ENCODE data around the gene ARHGAP42.

DNA sequence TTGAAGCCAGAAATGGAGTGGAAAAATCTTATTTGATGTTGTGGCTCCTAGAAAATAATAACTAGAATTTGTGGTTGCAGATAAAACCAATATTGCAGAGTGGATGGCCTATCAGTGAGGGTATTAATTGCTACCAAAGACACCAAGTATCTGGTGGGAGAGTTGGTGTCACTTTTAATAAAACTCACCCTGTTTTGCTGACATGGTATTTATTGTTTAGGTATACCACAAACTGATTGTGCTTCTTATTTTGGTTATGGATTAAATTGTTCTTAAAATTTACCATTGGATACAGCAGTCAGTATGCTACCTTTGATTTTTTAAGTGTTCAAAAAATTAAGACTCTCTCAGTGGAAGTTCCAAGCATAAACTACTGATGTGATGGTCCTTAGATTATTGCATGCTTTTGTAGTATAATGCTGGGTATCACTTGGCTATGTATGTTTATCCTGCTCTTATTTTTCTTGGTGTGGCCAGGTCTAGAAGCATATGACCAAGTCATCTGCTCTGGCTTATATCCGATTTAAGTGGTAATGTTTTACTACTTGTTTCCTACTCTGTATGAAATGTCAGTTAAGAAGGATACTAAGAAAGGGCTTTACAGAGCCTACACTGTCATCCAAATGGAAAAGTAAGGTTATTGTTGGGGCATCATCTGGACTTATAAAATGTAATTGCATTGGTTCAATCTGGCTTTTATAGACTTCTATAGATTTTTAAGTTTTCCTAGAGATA lies 101.6 kb downstream of the ARHGAP42 start:
- TF ChIP-seq, protein P1, sequence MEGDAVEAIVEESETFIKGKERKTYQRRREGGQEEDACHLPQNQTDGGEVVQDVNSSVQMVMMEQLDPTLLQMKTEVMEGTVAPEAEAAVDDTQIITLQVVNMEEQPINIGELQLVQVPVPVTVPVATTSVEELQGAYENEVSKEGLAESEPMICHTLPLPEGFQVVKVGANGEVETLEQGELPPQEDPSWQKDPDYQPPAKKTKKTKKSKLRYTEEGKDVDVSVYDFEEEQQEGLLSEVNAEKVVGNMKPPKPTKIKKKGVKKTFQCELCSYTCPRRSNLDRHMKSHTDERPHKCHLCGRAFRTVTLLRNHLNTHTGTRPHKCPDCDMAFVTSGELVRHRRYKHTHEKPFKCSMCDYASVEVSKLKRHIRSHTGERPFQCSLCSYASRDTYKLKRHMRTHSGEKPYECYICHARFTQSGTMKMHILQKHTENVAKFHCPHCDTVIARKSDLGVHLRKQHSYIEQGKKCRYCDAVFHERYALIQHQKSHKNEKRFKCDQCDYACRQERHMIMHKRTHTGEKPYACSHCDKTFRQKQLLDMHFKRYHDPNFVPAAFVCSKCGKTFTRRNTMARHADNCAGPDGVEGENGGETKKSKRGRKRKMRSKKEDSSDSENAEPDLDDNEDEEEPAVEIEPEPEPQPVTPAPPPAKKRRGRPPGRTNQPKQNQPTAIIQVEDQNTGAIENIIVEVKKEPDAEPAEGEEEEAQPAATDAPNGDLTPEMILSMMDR (IDR thresholded peaks at IDR 0.05): no peak
- no peak for TF ChIP-seq POLR2A (IDR thresholded peaks at IDR 0.05)
